Stimulated activated CD4-positive, alpha-beta T cell treated with anti-CD3 and anti-CD28 coated beads, Interleukin-1b, Interleukin-23, amount 100 ng/mL, for 4 hours (primary cell): ENCODE results near the gene MYL4.
"Not testable (repeated sequence)": the region's sequence is repeated elsewhere in the genome, so short reads cannot be mapped to it uniquely, and the experiment has no call there.

Experiments
- DNase-seq, 2 donors: peaks; one replicate each; pipeline ENCODE4 v3.0.0-alpha.2; 2020; ENCODE audit warnings: low read depth in 2 of 2

The MYL4 gene

GRCh38 chr17:47243737-47244598 lies 34.8 kb downstream of the MYL4 start:
- DNase-seq, result no peak

- no peak for DNase-seq
Observed at GRCh38 chr17:47244697-47245096, 35.5 kb downstream of the MYL4 start.

DNA sequence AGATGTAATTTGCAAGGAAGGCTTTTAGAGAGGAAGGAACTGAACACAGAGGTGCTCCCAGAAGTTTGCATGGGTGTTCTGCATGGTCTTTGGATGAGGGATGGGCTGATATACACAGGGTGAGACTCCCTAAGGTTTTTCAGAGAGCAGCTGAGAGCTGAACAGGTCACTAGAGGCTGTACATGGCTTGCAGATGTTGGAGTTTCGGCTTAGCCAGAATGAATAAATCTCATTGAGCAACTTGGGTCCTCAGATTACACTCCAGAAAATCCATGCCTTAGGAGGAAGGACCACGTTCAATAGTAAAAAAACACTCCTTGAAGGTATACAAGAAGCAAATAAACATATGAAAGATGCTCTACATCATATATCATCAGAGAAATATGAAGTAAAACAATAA lies 37.0 kb downstream of the MYL4 start:
- DNase-seq, result no peak

DNA sequence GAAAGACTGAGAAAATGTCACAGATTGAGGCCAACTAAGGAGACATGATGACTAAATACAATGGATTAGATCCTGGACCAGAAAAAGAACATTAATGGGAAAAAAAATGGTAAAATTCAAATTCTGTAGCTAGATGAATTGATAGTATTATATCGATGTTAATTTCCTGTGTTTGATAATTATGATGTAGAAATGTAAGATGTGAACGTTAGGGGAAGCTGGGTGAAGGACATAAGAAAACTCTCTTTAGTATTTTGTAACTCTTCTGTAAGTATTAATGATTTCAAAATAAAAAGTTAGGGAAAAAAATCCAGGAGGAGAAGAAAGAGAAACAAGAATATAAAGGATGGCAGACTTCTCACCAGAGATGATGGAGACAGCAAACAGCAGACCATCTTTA lies 41.7 kb downstream of the MYL4 start:
- DNase-seq, result no peak

DNA sequence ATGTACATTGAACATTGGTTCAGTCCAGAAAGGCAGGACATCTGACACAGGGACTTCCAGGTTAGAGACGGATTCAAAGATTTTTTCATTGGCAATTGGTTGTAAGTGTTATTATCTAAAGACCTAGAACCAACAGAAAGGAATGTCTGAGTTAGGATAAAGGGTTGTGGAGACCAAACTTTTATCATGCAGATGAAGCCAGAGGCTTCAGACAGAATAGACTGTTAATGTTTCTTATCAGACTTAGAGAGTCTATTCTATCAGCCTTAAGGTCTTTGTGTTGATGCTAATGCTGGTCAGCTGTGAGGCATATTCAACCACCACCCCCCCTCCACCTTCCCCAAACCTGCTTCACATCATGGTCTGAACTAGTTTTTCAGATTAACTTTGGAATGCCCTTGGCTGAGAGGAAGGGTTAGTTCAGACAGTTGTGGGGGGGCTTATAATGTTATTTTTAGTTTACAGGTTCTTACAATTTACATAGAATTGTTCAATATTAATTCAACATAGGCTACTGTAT lies 42.3 kb downstream of the MYL4 start:
- no peak for DNase-seq

DNA sequence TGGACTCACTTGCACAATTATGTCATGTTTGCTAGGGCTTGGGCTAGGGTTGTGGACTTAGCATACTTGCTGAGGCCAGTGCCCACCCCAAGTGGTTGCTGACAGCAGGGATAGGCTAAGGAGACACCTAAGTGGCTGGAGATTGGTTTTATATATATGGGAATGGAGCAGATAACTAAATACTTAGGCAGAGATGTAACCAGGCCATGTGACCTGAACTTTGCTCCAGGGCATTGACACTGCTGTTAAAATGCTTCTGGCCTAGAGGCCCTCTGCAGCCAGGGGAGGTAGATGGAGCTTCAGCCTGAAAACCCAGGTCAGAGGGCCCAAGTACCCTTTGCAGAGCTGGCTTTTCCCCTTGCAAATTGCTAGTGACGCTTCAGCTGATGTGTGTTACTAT lies 43.1 kb downstream of the MYL4 start:
- no peak for DNase-seq

DNA sequence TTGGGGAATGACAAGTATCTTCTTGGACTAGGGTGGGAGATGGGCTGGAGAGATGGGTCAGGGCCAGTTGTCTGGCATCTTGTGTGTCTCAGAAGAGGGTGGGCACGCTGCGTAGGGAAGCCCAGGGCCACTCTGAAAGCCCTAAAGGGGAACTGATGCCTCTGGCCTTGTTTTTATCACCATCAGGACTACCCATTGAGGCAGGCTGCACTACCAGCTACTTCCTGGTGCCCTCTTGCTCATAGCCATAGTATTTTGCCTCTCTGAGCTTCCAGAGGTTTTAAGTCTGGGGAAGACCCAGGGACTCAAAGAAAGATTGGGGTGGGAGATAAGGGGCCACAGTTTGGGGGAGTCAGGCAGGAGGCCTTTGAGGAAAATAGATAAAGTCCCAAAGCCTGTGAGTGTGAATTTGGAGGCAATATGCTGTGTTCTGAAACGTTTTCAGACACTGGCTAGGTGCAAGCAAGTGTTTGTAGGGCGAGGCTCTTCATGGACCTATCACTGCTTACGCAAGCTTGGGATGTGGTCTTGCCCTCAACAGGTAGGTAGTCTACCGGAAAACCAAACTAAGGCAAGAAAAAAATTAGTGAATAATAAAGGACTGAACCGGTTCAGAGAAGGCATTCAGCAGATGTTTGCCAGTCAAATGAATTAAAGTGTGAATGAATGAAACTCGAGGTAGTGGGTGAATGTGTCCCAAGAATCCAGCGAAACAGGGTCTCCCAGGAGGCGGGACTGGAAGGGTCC lies 43.8 kb downstream of the MYL4 start:
- no peak for DNase-seq

DNA sequence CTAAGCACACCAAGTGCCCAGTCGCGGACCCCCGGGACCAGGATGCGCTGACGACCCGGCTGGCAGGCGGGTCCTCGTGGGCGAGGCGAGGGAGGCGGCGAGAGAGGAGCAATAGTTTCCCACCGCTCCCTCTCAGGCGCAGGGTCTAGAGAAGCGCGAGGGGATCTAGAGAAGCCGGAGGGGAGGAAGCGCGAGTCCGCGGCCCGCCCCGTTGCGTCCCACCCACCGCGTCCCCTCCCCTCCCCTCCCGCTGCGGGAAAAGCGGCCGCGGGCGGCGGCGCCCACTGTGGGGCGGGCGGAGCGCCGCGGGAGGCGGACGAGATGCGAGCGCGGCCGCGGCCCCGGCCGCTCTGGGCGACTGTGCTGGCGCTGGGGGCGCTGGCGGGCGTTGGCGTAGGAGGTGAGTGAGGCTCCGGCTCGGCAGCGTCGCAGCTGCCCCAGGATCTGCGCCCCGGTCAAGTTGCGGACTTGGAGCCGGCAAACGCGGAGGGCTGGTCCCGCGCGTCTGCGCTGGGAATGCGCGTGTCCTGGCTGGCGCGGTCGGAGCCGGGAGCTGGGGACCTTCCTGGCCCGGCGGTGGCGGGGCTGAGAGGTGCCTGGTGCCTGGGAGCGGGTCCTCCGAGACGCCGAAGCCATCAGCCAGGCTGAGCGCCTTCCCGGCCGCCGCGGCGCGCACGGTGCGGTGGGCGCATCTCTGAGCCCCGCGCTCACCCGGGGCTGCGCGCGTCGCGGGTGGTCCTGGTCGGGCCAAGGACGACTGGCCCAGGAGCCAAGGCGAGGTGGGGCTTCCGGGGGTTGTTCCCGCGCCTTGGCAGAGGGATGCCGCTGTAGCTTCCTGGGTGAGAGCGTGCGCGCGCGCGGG lies 44.6 kb downstream of the MYL4 start, which contains the start of gene ITGB3:
ITGB3 (plus strand) TSS at position 287 of the 862 bp plus-strand sequence; CDS start at position 322, 35 bp downstream.
- peak; percentile 26 to 54 for DNase-seq

GRCh38 chr17:47254403-47254943 lies 45.3 kb downstream of the MYL4 start:
- DNase-seq, result no peak

DNA sequence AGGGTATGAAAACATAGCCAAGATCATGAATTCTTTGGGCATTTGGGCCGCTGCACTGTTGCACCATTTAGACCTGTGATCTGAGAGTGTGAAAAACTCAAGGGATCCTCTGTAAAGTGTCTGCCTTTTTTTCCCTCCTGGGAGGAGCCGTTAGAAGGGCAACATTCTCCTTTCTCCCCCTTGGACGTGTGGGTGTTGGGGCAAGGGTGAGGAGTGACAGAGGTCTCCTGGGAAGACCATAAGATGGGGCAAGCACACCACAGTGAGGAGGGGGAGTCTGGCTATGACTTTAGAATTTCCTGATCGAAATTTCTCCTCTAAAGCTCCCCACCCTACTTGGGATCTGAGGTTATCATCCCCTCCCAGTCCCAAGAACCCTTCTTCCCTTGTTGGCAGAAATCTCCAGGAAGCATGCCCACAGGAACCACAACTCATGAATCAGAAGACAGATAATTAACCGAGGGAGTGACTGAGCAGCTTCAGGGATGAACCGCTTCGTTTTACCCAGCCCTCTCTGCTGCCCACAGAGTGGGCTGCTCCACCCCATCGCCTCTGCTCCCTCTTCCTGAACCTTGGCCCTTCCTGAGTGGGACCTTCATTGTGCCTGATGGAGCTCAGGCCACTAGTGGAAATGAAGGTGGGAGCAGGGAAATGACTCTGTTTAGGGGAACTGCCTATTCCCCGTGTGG lies 48.6 kb downstream of the MYL4 start:
- no peak for DNase-seq

- no peak for DNase-seq
Observed at GRCh38 chr17:47262586-47262985, 53.4 kb downstream of the MYL4 start.

DNA sequence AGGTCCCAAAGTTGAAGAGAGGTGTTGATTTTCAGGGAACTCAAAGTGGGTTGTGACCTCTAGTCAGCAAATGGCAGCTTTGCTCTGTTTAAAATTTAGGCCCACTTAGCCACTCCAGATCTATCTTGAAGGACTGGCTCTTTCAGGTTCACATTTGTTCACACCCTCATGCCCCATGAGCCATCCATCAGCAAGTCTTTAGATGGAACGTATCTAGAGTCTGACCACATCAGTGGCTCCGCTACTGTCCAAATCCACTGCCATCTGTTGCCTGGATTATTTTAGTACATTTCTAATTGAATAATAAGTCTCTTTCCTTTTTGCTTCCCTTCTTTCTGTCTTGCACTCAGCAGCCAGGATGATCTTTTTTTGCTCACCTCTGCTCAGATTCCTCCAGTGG lies 55.0 kb downstream of the MYL4 start:
- no peak for DNase-seq

- no peak for DNase-seq
Observed at GRCh38 chr17:47265983-47266541, 56.9 kb downstream of the MYL4 start.

DNA sequence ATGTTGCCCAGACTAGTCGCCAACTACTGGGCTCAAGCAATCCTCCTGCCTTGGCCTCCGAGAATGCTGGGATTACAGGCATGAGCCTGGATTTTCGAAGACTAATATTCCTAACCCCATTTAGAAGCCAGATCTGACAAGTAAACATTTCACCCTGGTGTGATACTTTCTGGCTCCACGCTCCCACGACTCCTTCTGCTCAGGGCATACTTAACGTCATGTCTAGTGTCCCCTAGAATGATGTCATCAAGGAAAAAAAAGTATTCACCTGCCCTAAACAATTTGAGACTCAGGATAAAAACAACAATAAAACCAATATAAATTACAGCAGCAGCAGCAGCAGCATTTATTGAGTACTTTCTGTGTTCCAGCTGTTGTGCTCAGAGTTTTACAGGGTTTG lies 57.6 kb downstream of the MYL4 start:
- no peak for DNase-seq

- no peak for DNase-seq
Observed at GRCh38 chr17:47267354-47267828, 58.2 kb downstream of the MYL4 start.

DNA sequence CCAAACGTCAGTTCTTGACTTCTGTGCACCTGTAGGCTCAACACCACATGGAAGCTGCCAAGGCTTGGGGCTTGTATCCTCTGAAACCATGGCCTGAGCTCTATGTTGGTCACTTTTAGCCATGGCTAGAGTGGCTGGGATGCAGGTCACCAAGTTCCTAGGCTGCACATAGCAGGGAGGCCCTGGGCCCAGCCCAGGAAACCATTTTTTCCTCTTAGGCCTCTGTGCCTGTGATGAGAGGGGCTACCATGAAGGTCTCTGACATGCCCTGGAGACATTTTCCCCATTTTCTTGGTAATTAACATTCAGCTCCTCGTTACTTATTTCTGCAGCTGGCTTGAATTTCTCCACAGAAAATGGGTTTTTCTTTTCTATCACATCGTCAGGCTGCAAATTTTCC lies 59.8 kb downstream of the MYL4 start:
- DNase-seq, result not testable (repeated sequence)

DNA sequence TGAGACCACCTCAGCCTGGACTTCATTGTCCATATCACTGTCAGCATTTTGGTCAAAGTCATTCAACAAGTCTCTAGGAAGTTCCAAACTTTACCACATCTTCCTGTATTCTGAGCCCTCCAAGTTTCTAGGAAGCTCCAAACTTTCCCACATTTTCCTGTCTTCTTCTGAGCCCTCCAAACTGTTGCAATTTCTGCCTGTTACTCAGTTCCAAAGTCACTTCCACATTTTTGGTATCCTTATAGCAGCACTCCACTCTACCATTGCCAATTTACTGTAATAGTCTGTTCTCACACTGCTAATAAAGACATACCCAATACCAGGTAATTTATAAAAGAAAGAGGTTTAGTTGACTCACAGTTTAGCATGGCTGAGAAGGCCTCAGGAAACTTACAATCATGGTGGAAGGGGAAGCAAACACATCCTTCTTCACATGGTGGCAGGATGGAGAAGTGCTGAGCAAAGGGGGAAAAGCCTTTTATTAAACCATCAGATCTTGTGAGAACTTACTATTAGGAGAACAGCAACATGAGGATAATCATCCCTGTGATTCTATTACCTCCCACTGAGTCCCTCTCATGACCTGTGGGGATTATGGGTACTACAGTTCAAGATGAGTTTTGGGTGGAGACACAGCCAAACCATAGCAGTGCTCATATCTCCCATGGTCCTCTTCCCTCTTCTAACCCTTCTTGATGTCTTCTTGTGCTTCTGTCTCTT lies 60.6 kb downstream of the MYL4 start:
- DNase-seq, result not testable (repeated sequence)

GRCh38 chr17:47270946-47271705 lies 62.0 kb downstream of the MYL4 start:
- DNase-seq, result no peak

- no peak for DNase-seq
Observed at GRCh38 chr17:47272491-47272890, 63.3 kb downstream of the MYL4 start.
